PC-9 (cell line): Measurements from ENCODE around the gene CTU1.

Experiments
- EZH2 ChIP-seq: fragments of 200-600 bp; sonication (generic); IDR thresholded peaks from 2 replicates; pipeline ENCODE4 v1.8.0; 2017; ENCODE audit warnings: antibody characterized with exemption, low read depth
- TF ChIP-seq, protein P1 (sequence below): fragments of 200-600 bp; sonication (generic); conservative IDR thresholded peaks from 2 replicates; pipeline ENCODE4 v1.6.1; 2017; ENCODE audit warnings: mixed run types, antibody characterized with exemption, mild to moderate bottlenecking, moderate library complexity

DNA sequence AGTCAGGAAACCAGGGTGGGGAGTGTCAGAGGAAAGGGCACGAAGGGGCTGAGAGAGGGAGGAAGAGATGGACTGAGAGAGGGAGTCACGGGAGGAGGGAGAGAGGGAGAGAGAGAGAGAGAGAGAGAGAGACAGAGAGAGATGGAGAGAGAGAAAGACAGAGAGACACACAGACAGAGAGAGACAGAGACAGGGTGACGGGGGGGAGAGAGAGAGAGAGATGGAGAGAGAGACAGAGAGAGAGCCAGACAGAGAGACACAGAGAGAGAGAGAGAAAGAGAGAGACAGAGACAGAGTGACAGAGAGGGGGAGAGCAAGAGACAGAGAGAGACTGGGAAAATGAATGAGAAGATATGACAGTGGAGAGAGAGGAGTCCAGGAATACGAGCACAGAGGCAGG is 25.0 kb downstream of the CTU1 start:
- no peak for TF ChIP-seq EZH2
- TF ChIP-seq, protein P1, sequence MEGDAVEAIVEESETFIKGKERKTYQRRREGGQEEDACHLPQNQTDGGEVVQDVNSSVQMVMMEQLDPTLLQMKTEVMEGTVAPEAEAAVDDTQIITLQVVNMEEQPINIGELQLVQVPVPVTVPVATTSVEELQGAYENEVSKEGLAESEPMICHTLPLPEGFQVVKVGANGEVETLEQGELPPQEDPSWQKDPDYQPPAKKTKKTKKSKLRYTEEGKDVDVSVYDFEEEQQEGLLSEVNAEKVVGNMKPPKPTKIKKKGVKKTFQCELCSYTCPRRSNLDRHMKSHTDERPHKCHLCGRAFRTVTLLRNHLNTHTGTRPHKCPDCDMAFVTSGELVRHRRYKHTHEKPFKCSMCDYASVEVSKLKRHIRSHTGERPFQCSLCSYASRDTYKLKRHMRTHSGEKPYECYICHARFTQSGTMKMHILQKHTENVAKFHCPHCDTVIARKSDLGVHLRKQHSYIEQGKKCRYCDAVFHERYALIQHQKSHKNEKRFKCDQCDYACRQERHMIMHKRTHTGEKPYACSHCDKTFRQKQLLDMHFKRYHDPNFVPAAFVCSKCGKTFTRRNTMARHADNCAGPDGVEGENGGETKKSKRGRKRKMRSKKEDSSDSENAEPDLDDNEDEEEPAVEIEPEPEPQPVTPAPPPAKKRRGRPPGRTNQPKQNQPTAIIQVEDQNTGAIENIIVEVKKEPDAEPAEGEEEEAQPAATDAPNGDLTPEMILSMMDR, result no peak
